Cerebellar nuclear complex (tissue), 1 donor: ENCODE measurements around the gene NBAS.

Source experiments
- DNase-seq, 2 experiments: peaks; one replicate each; lab custom pipeline; 2025; lab: John Stamatoyannopoulos, UW

NBAS gene

DNA sequence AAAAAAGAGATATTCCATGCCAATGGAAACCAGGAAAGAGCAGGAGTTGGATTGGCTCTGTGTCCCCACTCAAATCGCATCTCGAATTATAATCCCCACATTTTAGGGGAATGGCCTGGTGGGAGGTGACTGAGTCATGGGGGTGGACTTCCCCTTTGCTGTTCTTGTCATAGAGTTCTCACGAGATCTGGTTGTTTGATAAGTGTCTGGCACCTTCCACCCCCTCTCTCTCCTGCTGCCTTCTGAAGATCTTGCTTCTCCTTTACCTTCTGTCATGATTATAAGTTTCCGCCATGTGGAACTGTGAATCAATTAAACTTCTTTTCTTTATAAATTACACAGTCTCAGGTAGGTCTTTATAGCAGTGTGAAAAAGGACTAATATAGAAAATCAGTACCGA, 355.6 kb downstream of the NBAS start:
- DNase-seq, result no peak

DNA sequence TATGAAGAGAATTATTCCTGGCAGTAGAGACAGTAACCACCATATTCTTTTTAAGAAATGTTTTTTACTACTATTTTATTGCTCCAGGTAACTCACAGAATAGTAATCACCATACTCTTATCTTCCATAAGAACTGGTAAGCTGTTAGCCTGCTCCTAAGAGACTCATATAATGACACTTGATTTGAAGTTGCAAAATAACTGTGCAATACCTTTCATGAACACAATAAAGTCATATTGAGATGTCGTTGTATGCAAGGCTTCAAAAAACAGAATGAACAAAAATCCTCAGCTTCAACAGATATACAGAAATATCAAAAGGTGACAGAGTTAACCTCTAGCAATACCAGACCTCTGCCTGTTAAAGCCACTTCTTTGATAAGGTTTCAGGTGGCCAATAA, 360.1 kb downstream of the NBAS start:
- no peak for DNase-seq

- DNase-seq, result no peak
Observed at GRCh38 chr2:15200581-15200980, 360.6 kb downstream of the NBAS start.

DNA sequence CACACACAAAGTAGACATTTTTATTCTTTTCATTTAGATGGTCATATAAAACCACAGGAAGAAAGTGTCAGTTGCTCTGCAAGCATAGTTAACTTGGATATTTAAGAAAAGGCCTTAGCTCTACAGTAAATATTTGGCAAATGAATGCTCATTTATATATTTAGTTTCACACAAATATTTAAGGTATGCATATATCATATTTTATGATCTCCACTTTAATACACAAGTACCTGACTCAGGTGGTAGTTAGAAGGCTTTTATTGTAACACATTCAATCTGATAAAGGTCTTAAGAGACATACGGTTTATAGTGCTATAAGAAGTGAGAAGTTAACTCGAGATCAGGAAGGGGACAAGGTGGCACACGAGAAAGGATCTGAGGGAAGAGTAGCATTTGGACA, 363.1 kb downstream of the NBAS start:
- no peak for DNase-seq

DNA sequence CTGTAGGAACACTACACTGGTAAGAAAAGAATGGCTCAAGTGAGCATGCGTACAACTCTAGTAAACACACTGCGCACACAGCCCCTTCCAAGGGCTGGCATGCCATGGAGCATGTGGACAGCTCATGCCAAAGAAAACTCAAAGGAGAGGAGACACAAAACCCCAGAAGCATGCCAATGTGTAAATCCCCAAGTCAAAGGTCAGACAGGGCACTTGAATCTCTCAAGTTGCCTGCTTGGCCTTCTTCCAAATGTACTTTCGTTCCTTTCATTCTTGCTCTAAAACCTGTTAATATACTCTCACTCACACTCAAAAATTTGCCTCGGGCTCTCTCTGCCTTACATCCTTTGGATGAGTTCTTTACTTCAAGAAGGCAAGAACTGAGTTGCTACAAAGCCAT, 365.3 kb downstream of the NBAS start:
- no peak for DNase-seq

DNA sequence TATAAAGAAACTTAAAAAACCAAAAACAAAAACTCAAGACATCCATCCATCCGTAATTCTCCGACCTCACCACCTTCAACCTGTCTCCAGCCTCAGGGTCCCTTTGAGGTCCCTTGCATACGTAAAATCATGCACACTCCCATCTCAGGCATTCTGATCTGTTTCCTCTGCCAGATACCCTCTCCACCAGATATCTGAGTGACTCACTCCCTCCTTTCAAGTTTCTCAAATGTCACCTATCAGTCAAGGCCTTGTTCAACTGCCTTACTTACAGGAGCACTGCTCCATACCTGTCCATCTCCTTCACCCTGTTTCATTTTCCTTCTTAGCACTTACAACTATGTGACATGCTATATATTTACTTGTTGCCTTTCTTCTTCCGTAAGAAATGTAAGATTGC, 369.3 kb downstream of the NBAS start:
- no peak for DNase-seq

GRCh38 chr2:15189216-15189615, 371.9 kb downstream of the NBAS start:
- DNase-seq, result no peak

DNA sequence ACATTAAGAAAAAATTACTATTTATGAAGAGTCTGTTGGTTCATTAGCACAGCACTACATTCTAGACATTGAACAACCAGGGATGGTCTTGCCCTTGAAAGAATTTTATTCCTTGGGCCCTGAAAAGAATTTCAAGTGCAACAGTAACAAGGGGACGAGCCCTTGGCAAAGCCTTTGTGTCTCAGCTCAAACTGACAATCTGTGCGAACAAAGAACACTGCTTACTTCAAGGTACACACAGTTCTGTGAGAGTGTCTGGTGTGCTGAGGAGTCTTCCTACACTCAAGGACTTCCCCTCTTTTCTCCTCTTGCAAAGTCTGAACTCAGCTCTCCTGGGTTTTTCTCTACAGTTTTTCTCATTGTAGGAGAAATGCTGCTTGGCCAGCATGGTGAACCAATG, 373.4 kb downstream of the NBAS start:
- DNase-seq, result no peak

GRCh38 chr2:15186118-15186517, 375.0 kb downstream of the NBAS start:
- no peak for DNase-seq

DNA sequence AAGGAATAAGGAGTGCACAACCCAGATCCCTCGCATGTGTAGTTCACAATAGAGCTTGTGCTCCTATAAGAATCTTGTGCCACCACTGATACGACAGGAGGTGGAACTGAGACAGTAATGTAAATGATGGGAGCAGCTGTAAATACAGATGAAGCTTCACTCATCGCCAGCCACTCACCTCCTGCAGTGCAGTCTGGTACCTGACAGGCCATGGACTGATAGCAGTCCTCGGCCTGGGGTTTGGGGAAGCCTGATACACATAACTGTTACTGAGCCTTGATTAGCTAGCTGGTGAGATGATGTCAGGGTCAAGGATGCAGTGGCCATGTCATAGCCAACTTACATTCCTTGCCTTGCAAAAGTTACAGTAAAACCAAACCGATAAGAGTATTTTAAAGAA, 376.6 kb downstream of the NBAS start:
- no peak for DNase-seq

DNA sequence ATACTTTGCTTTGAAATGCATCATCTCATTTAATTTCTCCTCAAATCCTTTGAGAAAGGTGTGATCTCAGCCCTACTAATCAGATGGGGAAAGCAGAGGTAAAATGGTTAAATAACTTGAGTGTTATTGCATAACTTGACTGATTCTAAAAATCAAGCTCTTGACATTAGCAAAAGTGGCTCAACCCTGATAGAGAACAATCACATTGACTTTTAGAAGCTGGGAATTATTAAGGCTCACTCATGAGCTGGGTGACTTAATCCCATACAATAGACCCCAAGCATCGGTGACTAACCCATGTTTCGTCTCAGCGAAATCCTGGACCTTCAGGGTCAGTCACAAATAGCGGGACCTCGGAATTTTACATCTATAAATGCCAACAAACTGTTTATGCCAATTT, 378.9 kb downstream of the NBAS start:
- no peak for DNase-seq

DNA sequence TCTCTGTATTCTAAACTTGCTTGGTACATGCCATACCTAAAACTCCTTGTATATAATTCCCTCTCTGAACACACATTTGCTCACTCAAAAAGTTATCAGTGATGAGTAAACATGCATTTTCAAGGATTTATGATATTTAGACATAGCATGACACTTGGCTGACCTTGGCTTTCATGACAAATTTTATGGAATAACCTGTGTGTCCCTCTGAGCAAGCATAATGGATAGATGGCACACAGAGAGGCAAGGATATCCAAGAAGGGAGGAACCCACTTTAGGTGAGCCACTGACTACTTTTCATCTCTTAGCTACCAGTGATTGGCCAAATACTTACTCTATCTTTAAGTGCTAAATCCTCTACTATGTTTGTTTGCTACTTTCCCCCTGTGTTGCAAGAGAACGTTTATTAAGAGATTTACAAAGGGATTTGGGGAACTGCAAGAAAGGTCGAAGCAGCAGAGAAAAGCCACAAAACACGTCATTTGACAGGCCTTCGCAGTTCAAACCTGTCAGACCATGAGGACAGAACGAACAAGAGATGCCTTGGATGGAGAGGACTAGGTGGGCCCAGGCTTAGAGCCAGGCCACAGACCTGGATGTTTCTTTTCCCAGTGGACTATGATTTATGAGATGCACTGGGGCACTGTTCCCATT, 379.9 kb downstream of the NBAS start:
- no peak for DNase-seq

DNA sequence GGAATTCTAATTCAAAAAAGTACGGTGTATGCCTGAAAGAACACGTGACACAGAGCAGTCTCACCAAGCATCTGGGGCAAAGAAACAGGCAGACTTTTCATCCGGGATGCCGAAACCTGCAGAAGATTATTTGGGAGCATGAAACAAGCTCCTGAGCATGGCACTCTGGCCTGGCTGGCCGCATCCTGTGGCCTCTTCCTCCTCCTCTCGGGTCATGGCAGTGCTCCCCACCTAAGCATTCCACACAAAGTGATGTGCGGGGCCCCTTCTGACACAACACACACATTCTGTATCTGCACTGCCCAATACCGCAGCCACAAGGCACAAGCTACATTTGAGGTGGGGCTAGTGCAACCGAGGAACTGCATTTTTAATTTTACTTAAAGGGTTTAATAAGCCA, 380.8 kb downstream of the NBAS start:
- DNase-seq, result no peak

GRCh38 chr2:15178946-15179345, 382.2 kb downstream of the NBAS start:
- DNase-seq, result no peak

DNA sequence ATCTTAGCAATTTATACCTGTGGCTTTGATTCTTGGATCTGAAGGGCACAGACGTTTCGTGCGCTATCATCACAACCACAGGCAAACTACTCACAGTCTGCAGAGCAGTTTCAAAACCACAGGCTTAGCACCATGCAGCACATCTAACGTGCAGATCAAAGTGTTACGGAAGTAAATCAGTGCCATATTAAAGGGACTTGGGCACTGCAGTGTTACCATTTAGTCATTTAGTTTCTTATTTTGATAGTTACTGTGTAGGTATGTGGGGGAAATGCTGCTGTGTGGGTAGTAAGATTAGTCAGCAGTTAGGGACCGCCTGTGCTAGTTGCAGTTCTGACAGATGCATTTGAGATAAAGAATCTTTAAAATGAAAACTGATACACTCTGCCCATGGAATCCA, 384.0 kb downstream of the NBAS start:
- no peak for DNase-seq

- no peak for DNase-seq
Observed at GRCh38 chr2:15176604-15177003, 384.5 kb downstream of the NBAS start.

DNA sequence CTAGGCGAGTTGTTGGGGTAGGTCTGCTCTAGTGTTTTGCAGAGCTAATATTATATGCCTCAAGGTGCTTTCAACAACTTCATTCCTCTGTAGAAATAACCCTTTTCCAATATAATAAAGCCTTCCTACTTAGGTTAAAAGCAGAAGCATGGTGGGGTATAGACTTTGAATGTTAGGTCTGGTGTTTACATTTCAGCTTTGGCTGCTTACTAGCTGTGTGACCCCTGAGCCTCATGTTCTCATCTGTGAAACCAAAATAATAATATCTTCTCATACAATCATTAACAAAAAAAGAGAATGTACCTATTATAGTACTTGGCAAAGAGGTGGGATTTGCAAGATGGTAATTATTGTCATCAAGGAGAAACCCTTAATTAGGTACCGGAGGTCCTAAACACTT, 386.6 kb downstream of the NBAS start:
- DNase-seq, result no peak

GRCh38 chr2:15173501-15173900, 387.6 kb downstream of the NBAS start:
- DNase-seq, result no peak

DNA sequence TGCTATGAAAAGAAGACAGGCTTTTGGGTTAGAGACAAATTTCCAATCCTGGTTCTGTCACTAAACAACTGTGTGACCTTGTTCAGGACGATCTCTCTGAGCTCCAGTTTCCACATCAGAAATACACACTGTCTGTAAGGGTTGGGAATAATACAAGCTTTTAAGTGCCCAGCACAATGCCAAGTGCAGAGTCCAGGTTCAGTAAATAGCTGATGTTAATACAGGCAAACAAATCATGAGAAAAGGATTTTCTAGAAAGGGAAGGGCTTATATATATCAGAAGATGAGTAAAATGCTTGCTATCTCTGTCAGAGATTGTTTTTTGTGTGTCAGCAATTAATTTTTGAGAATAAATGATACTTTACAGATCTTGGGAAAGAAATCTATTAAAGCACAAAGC, 388.3 kb downstream of the NBAS start:
- DNase-seq, result no peak

DNA sequence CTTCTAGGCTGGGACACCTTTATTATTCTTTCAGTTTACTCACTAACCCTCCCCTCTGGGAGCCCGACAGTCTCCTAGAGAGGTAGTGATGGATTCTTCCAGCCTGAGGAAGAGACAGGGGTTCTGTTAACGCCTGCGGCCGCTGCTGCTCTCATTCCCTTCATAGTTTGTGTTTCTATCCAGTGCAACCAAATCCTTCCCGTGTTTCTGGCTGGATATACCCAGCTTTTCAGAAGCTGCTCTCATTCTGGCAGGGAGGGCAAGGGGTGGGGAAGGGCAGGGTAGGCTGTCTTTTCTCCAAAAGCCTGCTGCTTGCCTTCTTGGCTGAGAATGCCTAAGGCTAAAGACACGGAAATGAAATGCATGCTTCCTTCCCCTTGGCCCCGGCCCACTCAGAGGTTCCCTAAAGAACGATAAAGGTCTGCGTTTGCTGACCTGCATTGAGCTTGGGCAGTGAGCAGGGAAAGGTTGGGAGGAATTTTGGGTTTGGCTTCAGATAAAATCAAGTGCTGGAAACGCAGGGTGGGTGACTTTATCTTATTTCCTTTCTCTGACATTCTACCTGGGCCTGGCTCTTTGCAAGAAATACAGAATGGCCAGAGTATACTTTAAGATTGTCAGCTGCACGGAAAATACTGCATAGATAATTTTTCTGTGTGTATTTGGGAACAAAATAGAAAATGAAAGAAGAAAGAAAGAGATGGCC, 390.9 kb downstream of the NBAS start:
- DNase-seq, result no peak

DNA sequence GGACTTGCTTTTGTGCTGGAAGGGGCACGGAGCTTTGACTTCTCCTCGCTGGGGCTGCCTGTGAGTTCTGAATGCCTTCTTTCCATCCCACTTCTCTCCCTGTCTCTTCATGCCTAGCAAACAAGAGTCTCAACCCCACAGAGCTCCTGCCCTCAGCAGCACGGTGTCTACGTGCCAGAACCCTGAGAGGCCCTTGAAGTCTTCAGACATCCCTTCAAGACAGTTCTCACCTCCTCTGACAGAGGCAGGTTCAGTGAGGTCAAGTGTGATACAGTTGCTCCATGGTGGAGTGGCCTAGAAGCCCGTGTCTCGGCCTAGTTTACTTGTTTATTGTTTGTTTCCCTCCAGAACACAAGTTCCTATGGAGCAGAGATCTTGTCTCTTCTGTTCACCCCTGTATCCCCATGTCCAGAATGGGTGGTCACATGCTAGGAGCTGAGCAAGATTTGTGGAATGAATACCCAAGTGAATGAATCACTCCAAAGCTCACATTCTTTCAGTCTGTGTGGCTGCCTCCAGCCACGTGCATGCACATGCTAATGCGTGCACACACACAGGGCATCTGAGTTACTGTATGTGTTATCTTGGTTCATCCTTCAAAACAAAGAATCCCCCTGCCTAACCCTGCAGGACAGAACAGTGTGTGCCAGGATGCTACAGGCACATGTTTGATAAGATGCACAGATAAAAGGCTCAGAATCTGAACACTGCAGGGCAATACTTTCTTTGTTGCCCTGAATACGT, 391.6 kb downstream of the NBAS start:
- DNase-seq, result no peak

GRCh38 chr2:15168116-15168515, 393.0 kb downstream of the NBAS start:
- DNase-seq, result no peak

DNA sequence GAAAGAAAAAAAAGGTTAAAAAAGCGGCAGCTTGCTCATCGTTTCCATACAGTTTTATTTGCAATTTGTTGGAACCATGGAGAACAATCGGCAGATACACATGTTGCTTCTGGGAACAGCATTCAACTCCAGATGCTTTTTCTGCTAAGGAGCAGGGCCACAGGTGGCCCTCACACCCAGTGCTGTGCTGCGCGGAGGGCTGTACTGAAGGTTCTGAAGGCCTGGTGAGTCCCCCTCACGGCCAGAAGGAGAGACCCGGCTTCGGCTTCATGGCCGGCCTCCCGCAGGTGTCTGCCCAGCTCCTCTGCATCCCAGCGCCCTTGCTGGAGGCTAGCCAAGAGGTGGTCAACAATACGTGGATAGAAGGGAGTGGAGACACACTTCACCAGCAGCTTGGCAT, 394.3 kb downstream of the NBAS start:
- DNase-seq, result no peak
